Activated CD4-positive, alpha-beta T cell treated with anti-CD3 and anti-CD28 coated beads for 24 hours (primary cell): Measurements from ENCODE around the gene POFUT1.

Experiments
- DNase-seq, 2 donors: peaks; one replicate each; pipeline ENCODE4 v3.0.0-alpha.2; 2020; ENCODE audit warnings: low read depth in 2 of 2

Gene POFUT1

DNA sequence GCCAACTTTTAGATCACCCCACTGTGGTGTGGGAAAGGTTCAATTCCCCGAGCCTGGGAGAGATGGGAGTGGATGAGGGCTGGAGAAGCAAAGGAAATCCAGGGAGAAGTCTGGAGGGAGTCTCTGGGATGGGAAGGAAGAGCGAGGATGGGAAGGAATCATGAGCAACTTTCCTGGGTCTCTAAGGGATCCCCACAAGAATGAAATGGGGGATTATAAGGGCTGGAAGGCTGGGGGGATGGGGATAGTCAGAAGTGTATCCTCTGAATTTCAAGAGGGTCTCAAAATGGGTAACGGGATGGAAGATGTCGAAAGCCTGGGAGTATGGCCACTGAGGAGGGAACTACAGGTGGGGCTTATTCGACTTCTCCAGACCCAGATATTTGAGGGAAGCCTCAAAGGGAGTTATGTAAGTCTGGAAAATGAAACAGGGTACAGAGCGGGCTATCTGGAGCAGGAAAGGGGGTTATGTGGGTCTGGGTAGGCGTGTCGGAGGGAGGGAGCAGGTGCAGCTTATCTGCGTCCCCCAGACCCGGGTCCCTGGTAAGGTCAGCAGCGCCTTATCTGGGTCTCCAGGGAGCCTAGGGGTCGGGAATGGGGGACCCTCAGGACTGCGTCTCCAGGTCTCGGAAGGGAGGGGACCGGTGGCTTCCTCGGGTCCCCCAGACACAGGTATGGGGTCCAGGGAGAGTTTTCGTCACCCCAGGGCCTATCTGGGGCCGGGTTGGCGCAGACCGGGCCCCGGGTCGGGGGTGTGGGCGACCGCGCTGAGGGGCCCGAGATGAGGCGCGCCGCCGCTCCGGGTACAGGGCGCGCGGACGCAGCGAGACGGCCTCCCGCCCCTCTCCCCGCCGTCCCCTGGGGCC, 687 bp upstream of the POFUT1 start:
- no peak for DNase-seq

DNA sequence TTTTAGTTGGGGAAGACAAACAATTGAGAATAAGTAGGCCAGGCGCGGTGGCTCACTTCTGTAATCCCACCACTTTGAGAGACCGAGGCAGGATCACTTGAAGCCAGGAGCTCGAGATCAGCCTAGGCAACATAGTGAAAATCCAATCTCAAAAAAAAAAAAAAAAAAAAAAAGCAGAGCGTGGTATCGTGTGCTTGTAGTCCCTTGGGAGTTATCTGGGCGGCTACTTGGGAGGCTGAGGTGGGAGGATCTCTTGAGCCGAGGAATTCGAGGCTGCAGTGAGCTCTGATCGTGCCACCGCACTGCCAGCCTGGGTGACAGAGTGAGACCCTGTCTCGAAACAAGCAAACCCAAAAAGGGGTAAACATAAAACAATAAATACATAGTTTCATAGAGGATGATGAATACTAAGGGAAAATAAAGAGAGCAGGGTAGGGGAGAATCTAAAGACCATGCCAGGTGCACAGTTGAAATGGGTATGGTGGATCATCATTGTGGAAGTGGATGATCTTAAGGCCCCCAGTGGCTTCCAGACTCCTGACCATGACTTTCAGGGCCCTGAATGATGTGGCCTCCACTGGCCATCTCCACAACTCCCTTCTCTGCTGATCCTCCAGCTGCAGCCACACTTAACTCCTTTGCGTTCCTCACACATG, 947 bp downstream of the POFUT1 start:
- DNase-seq, result no peak

DNA sequence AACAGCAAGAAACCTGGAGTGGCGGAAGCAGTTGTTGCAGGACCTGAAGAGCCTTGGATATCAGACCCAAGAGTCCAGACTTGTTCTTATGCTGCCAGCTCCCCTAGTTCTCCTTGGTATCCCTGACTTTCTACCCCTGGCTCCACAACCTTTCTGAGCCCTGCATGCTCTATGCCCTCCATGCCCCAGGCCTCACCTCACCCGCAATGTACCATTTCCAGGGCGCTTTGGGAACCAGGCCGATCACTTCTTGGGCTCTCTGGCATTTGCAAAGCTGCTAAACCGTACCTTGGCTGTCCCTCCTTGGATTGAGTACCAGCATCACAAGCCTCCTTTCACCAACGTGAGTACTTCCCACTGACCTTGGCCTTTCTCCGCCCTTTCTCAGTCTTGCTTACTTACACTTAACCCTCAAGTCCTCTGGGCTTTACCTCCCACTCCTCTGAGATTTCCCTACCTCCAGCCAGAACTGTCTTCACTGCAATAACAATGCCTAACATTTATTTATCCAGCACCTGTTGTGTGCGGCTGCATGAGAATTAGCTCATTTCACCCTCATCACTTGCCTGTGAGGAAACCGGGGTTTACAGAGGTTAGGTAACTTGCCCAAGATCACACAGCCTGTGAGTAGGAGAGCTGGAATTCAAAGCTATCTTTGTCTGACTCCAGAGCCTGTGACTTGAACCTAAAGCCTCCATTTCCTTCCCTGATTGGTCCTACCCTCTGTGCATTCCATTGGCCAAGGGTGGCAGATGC, 2.3 kb downstream of the POFUT1 start:
- no peak for DNase-seq

DNA sequence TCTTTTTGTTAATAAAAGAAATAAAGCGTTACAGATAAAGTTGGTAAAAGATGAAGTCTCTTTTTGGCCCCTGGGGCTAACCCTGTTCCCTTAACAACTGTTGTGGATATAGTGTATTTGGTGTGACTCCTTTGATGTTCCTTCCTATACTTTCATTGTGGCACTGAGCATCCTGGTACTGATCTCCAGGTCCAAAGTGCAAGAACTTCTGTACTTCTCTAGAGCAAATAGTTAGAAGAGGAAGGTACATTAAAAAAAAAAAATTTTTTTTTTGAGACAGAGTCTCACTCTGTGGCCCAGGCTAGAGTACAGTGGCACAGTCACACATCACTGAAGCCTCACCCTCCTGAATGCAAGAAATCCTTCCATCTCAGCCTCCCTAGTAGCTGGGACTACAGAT, 6.2 kb downstream of the POFUT1 start:
- DNase-seq, result no peak

DNA sequence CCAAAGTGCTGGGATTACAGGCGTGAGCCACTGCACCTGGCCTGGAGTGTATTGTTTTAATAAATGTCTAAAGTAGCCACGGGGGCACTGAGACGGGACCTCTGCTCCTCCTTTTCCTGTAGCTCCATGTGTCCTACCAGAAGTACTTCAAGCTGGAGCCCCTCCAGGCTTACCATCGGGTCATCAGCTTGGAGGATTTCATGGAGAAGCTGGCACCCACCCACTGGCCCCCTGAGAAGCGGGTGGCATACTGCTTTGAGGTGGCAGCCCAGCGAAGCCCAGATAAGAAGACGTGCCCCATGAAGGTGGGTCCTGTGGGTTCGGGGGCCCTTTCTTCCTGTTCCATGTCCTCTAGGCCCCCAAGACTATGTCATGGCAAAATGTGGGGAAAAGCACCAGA, 7.5 kb downstream of the POFUT1 start:
- DNase-seq, result no peak

DNA sequence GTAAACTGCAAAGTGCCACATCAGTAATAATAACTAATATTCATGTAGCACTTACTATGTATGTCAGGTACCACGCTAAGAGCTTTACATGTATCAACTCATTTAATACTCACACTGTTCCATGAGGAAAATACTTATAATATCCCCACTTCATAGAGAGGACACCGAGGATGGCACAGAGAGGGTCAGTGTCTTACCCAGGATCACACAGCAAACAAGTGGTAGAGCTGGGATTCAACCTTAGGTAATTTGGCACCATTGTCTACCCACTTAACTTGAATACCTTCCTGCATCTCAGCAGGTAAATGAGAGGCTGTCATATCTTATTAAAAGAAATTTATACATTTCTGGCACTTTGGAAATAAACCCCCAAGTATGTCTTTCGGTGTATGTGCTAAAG, 8.0 kb downstream of the POFUT1 start:
- no peak for DNase-seq

DNA sequence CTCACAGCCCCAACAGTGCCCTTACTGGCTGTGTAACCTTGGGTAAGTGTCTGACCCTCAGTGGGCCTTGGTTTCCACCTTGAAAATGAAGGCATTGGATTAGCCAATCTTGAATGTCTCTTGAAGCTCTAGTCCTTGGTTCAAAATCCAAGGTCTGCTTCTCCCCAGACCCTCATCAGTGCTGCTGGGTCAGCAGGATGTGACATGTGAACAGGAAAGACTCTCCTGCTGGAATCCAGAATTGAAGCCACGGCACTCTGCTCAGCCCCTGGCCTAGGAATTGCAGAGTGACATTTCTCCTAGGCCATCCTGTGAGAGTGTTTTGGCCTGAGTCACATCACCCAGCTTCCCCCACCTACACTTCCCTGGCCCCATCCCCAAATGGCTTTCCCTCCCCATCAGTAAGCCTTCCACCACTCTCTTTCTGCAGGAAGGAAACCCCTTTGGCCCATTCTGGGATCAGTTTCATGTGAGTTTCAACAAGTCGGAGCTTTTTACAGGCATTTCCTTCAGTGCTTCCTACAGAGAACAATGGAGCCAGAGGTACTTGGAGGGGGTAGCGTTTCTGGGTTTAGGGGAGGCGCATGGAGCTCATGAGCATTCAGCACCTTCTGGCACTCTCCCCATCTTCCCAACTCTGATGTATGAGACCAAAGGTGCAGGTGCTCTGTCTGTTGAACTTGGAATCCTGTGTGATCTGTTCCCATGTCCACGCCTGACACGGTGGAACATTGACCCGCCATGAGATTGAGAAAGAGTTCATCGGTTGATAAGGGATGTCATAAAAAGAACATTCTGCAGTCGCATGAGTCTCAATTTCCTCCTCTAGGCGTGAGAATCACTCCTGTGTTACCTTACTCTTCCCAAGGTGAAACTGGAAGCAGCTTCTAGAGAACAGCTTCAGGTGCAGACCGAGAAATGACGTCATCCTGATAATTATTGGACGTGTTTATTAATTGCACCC, 8.8 kb downstream of the POFUT1 start:
- DNase-seq, result no peak

DNA sequence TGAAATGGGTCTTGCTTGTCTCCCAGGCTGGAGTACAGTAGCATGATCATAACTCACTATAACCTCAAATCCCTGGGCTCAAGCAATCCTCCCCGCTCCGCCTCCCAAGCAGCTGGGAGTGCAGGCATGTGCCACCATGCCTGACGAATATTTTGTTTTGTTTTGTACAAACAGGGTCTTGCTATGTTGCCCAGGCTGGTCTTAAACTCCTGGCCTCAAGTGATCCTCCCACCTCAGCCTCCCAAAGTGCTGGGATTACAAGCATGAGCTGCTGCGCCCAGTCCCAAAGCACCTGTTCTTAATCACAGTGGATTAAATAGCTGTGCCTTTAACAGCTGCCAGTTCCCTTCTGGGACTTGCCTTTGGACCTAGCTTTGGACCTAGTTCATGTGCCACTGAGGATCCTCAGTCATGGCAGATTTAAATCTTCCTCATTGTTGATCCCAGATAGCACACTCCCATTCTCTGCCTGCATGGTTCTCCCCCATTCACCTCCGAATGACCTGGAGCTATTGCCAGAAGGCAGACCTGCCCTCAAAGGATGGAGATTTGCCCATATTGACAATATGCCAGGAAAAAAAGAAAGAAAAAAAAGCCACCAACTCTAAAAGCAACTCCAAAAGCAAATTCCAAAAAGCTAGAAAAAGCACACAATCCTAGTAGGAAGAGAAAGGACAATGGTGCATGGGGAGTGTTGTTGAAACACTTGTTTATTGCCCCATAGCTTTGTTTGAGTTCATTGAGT, 10.6 kb downstream of the POFUT1 start:
- DNase-seq, result no peak

DNA sequence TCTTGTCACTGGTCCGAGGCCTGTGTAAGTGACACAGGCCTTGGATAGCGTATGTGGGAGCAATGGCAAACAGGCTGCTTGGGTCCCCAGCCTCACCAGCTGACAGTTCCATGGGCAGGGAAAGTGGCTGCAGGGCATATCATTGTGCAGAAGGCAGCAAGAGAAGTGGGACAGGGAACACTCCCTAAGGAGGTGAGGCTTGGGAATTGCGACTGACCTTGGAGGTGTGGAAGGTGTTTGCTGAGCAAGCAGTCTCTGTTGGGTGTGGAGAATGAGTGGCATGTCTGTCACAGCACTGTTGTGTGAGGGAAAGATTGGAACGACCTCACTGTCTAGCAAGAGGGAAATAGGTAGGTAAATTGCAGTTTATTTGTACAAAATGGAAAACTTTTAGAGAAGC, 16.8 kb downstream of the POFUT1 start:
- DNase-seq, result no peak

DNA sequence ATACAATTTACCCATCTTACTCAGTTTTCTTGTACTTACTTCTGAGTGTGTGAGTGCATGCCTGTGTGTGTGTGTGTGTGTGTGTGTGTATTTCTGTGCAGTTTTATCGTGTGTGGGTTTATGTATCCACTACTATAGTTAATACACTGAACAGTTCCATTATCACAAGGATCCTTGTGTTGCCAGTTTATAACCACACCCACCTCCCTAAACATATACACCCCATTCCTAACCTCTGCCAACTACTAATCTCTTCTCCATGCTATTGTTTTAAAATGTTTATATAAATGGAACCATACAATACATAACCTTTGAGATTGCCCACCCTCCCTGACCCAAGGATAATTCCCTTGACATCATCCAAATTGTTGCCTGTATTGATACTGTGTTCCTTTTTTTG, 18.7 kb downstream of the POFUT1 start:
- DNase-seq, result no peak

DNA sequence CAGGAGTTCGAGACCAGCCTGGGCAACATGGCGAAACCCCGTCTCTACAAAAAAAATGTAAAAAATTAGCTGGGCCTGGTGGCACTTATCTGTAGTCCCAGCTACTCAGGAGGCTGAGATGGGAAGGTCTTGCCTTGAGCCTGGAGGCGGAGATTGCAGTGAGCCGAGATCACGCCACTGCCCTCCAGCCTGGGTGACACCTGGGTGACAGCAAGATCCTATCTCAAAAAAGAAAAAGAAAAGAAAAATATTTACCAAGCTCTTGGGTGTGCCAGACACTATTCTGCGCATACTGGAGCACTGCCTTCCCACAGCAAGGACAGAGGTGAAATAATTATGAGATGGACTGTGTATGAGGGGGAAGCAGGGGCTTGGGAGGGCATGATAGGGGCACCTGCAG, 19.6 kb downstream of the POFUT1 start:
- no peak for DNase-seq

DNA sequence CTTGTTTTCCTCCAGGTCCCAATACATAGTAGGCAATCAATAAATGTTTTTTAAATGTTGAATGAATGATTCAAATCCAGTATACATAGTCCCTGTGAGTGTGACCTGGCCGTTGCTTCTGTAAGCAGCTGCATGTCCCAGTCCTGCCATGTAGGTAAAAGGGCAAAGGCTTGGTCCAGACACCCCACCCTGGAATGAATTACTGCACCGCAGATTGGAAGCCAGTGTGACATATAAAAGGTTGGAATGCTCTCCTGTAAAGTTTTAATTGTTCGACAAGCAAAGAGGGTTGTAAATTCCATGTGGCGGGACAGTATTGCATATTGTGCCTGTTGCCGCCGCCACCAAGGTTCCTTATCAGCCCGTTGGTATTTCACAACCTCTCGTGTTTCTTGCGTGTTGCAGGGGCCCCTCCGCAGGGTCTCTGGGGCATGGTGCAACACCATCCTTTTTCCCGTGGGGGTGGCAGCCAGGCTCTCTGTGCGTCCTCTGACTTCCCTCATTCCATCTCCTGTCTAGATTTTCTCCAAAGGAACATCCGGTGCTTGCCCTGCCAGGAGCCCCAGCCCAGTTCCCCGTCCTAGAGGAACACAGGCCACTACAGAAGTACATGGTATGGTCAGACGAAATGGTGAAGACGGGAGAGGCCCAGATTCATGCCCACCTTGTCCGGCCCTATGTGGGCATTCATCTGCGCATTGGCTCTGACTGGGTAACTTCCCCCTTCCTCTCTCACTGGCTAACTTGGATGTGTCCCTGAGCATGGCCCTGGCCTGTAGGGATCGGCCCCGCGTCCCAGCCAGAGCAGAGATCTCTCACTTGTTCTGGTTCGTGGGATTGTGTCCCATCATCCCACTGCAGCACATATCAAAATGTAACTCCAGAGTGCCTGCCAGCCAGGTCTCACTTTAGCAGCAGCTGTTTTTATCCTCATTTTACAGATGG, 20.3 kb downstream of the POFUT1 start:
- no peak for DNase-seq

DNA sequence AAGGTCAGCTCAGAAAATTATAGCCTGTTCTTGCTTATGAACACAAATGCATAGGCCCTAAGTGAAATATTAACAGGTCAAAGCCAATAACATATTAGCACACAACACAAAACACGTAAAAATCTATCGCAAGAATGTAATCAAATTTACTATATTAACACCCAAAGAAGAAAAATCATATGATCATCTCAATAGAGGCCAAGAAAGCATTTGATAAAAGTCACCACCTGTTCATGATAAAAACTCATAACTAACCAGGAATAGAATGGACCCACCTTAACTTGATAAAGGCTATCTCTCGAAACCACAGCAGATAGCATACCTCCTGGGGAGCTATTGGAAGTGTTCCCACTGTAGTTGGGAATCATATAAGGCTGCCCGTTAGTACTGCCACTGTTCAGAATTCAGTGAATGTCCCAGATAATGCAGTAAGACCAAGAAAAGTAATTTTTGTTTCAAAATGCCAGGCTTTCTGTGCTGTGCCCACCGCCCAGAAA, 21.6 kb downstream of the POFUT1 start:
- no peak for DNase-seq

DNA sequence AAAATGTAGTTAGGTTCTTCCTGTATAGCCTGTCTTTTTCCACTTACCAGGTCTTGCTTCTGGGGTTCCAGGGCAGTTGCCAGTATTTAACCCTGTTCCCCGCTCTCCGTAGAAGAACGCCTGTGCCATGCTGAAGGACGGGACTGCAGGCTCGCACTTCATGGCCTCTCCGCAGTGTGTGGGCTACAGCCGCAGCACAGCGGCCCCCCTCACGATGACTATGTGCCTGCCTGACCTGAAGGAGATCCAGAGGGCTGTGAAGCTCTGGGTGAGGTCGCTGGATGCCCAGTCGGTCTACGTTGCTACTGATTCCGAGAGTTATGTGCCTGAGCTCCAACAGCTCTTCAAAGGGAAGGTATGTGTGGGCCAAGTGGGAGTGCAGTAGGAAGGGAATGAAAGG, 23.0 kb downstream of the POFUT1 start:
- no peak for DNase-seq

DNA sequence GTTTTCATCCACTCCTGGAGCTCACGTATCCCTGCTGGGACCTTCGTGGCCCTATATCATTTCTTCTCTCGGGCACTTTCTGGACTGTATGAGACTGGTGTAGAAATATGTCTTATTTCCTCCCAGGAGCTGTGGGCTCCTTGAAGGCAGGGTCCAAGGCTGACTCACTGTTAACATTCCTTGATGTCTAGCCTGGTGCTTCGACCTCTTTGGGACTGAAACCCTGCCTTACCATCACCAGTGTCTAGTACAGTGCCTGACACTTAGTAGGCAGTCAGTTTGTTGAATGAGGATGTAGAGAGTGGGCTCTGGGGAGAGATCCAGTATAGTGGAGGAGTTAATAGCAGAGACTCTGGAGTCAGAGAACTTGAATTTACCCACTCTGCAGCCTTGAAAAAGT, 23.6 kb downstream of the POFUT1 start:
- no peak for DNase-seq

DNA sequence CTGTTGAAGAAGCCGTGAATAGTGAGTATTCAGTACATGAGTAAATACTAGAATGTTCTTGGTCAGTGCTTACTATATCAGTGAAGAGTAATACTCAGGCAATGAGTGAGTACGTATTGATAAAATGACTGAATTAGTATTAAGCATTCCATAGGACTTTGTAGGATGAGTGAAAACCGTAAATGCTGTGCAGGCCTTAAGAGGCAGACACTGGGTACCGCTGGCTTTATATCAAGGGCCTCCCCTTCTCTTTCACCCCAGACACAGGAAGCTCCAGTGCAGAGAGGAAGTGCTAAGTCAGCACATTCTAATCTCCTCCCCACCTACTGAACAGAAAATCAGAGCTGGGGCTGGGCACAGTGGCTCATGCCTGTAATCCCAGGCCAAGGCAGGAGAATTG, 24.2 kb downstream of the POFUT1 start:
- peak in 1 of 2 donors; percentile 23 for DNase-seq

DNA sequence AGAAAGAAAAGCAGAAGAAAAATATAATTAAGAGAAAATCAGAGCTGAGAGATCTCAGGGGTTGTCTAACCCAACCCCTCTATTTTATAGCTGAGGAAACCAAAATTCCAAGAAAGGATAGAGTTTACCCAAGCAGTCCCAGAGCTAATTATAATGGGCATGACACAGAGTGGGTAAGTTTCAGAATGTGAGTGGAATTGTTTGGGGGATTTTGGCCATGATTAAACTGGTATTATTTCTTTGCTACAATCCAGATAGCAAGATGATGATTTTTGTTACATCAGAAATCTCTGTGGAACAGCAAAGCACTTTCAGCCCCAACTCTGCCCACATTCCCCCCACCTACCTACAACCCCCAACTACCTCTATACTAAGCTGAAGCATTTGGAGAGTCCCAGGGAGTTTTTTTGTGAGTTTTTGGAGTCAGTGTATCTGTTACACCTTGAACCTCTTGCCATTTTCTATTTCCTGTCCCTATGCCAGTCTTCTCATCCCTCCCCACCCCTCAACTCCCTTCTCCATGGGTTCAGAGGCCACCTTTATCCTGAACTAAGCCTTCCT, 24.7 kb downstream of the POFUT1 start:
- DNase-seq, result peak in 1 of 2 donors; percentile 11

DNA sequence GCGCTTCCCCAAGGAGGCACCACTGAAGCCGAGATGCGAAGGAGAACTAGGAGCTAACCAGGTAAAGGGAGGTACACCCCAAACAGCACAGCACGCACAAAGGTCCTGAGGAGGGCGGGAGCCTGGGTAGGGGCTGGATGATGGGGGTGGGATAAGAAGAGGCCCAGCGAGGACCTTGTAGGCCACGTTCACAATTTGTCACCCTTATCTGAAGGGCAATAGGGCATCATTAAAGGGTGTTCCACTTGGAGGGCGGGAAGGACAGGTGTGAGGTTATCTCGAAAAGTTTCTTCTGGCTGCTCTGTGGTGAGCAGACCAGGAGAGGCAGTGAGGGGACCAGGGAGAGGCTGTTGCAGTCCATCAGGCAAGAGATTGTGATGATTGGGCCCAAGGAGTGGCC, 25.6 kb downstream of the POFUT1 start:
- no peak for DNase-seq

DNA sequence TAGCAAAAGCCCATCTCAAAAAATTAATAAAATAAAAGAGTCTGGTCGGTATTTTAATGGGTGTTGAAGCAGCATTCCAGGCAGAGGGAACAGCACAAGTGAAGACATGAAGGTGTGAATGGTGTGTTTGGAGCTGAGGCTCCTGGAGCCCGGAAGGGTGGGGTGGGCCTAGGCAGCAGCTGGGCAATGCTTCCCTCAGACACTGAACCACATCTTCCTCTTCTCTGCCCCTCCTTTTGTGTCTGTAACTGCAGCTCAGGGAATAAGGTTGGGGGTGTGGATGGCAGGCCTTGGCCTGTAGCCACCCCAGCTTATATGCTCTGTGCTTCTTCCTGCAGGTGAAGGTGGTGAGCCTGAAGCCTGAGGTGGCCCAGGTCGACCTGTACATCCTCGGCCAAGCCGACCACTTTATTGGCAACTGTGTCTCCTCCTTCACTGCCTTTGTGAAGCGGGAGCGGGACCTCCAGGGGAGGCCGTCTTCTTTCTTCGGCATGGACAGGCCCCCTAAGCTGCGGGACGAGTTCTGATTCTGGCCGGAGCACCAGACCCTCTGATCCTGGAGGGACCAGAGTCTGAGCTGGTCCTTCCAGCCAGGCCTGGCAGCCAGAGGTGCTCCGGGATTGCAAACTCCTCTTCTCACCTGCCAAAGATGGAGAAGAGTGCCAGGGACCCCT, 26.6 kb downstream of the POFUT1 start:
- no peak for DNase-seq
